ENCODE measurements around the gene HMGCL.
A peak's percentile ranks its signal among the peaks of the same experiment; 100 is the strongest.
"Not testable (repeated sequence)": the region's sequence is repeated elsewhere in the genome, so short reads cannot be mapped to it uniquely, and the experiment has no call there.

Gene HMGCL

DNA sequence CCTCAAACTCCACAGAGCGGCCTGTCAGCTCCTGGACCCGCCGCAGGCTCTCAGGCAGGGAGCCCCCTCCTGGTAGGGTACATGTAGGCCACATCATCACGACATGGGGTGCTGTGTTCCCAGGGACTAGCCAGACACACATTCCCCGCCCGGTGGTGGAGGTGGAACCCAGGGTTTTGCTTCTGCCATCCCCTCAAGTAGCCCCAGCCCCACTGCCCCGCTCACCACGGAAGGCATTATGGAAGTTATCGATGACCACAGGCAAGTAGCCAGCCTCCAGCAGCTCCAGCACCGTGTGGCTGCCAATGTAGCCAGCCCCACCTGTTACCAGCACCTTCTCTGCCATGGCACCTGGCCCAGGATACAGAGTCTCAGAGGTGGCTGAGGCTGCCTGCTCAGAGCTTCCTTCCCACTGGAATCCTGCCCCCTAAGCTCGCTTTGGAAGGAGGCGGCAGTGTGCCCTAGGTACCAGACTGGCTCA, 26.5 kb downstream of the HMGCL start:
- TF ChIP-seq GATA1 (IDR thresholded peaks at IDR 0.05; ENCODE audit: low read depth, low read length) (no peak), POLR2A (IDR thresholded peaks at IDR 0.05; ENCODE audit: low read length) (no peak)
- DNase-seq: peak in 1 of 2 experiments; percentile 42

DNA sequence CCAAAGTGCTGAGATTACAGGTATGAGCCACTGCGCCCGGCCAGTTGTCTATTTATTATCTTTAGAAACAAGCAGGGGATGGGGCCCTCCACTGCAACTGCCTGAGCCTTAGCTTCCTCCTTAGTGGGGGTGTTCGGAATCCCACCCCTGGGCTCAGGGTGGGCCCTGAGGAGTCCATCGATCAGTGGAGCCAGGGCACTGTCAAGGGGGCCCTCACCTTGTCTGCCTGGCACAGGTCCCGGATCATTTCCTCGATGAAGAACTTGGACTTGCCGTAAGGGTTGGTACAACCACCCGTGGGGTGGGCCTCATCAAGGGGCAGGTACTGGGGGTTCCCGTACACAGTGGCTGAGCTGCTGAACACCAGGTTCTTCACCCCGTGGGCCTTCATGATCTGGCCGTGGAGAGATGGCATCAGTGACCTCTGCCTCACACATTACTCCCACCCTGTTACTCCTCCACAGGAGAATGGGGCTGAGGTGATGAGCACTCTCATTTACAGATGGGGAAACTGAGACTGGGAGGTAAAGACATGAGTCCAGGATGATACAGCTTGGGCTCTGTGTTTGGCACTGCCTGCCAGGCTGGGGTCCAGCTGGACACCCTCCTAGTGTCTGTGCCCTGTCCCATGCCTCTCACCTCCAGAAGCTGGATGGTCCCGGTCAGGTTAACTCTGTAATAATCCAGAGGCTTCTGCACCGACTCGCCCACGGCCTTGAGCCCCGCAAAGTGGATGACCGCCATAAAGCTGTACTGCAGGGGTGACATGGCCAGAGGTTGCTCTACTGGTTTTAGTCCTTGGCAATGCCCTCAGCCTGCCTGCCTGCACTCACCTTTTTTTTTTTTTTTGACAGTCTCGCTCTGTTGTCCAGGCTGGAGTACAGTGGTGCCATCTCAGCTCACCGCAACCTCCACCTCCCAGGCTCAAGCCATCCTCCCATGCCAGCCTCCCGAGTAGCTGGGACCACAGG, 27.5 kb downstream of the HMGCL start:
- no peak for DNase-seq
- TF ChIP-seq POLR2A (IDR thresholded peaks at IDR 0.05; ENCODE audit: low read length): no peak
- TF ChIP-seq GATA1 (IDR thresholded peaks at IDR 0.05; ENCODE audit: low read depth, low read length): no peak

DNA sequence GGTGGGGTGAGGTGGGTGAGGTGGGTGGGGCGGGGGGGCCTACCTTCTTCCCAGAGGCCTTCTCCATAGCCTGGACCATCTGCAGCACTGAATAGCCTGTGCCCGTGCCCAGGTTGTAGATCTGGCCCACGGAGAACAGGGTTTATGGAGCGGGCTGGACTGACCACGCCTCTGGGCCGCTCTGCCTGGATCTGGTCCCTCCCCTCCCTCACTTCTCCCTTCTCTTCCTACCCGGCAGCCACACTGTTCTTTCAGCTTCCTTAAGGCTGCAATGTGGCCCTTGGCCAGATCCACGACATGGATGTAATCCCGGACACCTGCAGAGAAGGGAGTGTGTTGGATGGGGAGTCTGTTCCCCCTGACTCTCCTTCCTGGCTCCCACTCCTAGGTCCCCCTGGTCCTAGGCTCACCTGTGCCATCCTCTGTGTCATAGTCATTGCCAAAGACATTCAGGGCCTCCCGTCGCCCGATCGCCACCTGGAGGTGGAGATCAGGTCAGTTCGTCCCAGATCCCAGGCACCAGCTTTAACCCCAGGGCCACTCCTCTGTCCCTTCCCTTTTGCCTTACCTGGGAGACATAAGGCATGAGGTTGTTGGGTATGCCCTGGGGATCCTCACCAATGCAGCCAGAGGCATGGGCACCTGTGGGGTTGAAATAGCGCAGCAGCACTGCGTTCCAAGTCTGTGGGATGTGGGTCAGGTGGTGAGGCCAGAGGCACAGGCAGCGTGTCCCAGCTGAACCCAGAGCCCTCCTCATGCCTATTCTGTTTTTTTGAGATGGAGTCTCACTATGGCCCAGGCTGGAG, 28.6 kb downstream of the HMGCL start:
- DNase-seq: peak in 1 of 2 experiments; percentile 19
- TF ChIP-seq POLR2A (IDR thresholded peaks at IDR 0.05; ENCODE audit: low read length): no peak
- no peak for TF ChIP-seq GATA1 (IDR thresholded peaks at IDR 0.05; ENCODE audit: low read depth, low read length)

DNA sequence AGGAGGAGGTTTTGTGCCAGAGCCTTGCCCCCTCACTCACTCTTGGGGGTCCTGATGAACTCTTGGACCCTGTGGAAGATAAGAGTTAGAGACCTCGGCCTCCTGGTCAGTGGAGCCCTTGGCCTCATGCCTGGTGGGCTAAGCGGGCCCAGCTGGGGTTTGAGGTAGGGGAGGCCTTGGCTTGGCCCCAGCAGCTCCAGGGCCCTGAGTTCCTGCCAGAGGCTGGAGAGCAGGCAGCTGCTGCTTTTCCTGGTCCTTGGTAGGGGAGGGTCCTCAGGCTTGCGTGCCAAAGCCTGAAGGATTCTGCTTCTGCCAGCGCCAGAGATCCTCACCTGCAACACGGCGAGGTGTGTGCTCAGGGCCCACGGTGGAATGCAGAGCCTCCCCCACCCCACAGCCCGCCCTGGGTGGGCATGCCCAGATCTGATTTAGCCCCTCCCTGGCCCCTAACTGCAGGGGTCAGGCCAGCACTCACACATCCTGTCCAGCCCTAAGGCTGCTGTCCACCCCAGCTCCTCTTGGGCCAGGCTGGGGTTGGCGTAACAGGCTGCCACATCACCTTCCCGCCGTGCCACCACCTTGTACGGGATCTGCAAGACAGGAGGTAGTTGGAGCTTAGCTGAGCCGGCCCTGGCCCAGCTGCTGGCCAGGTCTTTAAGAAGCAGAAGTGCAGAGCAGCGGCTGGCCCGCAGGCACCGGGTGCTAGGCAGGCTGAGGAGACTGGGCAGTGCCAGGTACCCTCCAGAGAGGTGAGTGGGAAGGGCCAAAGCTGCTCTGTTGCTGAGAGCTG, 29.4 kb downstream of the HMGCL start:
- TF ChIP-seq GATA1 (IDR thresholded peaks at IDR 0.05; ENCODE audit: low read depth, low read length) (no peak), POLR2A (IDR thresholded peaks at IDR 0.05; ENCODE audit: low read length) (no peak)

DNA sequence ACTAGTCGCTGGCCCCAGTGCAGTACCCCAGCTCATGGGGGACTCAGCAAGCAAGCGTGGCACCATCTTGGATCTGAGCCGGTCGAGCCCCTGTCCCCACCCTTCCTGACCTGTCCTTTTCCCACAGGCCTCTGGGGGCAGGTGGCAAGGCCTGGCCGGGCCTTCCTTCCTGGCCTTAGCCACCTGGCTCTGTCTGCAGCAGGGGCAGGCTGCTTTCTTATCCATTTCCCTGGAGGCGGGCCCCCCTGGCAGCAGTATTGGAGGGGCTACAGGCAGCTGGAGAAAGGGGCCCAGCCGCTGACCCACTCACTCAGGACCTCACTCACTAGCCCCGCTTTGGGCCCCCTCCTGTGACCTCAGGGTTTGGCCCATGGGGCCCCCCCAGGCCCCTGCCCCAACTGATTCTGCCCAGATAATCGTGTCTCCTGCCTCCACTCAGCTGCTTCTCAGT, 30.5 kb downstream of the HMGCL start:
- DNase-seq: not testable (repeated sequence)

More for the DNA sequence above, 29.4 kb downstream of the HMGCL start:
- DNase-seq: no peak

DNA sequence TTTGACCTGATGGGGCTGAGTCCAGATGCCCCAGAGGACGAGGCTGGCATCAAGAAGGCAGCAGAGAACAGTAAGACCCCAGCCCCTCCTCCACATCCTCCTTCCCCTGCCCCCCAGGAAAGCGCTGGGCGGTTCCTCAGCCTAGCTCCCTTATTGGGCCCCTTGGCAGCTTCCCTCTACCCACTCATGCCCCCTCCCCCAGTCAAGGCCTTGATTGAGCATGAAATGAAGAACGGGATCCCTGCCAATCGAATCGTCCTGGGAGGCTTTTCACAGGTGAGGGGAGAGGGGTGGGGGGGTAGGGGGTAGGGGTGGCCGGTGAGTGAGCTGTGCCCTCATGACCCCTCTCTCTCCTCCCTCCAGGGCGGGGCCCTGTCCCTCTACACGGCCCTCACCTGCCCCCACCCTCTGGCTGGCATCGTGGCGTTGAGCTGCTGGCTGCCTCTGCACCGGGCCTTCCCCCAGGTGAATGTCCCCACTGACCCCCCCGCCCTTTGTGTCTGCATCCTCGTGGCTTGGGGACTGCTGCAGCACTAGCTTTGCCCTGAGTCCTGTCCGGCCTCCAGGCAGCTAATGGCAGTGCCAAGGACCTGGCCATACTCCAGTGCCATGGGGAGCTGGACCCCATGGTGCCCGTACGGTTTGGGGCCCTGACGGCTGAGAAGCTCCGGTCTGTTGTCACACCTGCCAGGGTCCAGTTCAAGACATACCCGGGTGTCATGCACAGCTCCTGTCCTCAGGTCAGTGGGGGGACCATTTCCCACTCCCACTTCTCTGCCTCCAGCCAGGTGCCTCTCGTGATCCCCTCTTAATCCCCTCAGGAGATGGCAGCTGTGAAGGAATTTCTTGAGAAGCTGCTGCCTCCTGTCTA, 31.1 kb downstream of the HMGCL start:
- TF ChIP-seq POLR2A (IDR thresholded peaks at IDR 0.05; ENCODE audit: low read length) (no peak), GATA1 (IDR thresholded peaks at IDR 0.05; ENCODE audit: low read depth, low read length) (no peak)
- no peak for DNase-seq

DNA sequence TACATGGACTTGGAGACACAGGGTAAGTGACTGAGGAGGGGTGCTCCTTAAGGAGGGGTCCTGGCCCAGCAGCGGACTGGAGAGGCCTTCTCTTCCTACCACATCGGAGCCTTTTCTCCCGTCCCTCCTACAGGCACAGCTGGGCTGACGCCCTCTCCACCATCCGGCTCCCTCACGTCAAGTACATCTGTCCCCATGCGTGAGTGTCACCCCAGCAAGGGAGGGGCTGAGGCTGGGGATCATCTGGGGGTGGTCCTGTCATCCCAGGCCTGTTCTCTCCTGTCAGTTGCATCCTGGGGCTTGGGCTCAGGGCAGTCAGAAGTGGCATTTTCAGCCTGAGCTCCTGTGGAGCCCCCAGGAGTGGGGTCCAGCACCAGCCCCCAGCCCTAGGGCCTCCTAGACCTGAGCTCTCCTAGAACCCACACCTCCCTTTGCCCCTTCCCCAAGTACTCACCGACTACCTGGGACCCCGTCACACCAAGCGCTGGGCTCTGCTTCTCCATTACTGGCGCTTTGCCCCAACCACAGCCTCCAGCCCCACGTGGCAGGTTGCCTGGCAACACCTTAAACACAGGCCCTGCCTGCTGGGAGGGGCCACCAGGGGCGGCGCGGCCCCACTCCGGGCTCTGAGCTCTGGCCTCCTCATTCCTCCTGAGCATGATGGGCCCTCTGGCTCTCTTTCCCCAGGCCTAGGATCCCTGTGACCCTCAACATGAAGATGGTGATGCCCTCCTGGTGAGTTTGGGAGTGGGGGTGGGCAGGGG, 32.0 kb downstream of the HMGCL start:
- peak in 1 of 2 experiments; percentile 86 for DNase-seq
- TF ChIP-seq POLR2A (IDR thresholded peaks at IDR 0.05; ENCODE audit: low read length) (no peak), GATA1 (IDR thresholded peaks at IDR 0.05; ENCODE audit: low read depth, low read length) (no peak)

DNA sequence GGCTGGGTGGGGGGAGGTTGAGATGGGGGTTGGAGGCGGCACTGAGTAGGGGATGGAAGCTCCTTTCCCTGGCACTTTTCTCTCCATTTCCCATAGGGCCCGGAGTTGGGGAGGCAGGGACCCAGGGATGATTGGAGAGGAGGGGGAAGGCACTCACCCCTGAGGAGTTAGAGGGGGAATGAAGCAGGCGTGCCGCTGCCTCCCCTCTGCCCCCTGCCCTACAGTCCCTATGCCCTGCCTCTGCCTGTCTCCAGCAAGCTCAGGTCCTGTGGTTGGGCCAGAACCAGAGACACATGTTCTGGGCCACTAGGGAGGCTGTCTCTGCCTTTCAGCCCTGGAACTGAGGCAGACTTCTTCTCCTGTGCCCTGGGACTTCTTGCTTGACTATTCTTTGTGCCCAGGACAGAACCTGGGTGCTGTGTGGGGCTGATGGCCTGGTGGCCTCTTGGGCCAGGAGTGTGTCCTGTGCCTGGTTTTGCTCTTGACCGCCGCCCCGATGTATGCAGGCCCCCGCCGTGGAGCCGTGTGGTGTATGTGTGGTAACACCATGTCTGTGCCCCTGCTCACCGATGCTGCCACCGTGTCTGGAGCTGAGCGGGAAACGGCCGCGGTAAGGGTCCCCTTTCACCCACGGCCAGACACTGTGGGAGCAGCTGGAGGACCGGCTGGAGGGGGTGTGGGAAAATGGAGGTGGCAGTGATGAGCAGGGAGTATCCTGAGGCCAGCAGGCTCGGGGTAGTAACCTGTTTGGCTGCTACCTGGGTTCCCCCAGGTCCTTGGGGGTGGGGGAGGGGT, 32.9 kb downstream of the HMGCL start:
- peak in 1 of 2 experiments; percentile 20 for DNase-seq
- TF ChIP-seq POLR2A (IDR thresholded peaks at IDR 0.05; ENCODE audit: low read length): no peak
- TF ChIP-seq GATA1 (IDR thresholded peaks at IDR 0.05; ENCODE audit: low read depth, low read length): no peak

DNA sequence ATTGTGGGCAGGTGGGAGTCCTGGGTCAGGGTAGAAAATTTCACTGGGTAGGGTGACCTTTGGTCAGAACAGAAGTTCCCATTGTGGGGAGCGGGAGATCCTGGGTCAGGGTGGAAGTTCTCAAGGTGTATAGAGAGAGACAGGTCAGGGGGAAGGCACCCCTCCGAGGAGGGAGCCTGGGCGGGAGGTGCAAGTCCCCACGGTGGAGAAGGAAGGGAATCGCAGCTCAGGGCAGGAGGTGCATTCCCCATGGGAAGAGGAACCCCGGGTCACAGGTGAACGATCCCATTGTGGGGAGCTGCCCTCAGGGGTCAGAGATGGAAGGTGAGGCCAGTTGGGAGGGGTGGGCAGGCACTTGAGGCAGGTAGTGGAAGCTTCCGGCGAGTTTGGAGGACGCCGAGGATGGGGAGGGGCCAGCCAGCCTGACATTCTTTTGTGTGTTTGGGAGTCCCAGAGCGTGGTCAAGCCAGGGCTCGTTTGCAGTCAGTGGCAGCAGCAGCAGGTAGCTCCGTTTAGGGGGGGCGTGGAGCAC, 33.6 kb downstream of the HMGCL start:
- peak in 1 of 2 experiments; percentile 53 for DNase-seq
- TF ChIP-seq GATA1 (IDR thresholded peaks at IDR 0.05; ENCODE audit: low read depth, low read length) (no peak), POLR2A (IDR thresholded peaks at IDR 0.05; ENCODE audit: low read length) (no peak)

DNA sequence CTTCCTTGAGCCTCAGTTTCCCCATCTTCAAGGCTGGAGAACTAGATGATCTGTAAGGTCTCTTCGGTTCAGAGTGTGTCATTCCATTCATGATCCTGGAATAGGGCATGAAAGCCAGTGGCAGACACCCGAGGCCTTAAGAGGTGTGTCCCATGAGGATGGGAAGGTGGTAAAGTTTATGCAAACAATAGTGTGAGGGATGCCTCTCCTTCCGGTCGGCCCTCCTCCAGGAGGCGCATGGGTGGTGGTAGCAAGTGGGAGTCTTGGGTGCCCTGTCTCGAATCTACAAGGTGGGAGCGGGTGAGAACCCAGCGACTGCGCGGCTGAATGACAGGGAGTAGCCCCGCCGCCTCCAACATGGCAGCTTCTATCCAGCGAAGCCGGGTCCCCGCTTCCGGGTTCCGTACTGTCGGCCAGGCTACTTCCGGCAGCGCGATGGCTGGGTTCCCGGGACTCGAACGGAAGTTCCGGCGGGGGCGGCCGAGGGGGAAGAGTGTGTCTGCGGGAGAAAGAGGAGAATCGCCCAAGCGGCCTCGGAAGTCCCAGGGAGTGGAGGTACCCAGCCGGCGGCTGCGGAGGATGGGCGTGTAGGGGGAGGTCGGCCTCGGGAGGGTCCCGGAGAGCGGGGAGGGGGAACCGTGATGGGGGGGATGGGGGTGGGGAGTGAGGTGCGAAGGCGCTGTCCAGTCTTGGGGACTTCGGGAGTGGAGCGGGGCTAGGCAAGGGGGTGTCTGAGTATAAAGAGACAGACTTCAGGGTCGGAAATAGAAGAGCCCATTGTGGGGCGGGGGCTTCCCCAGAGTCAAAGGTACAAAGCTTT, 34.3 kb downstream of the HMGCL start, which contains the start of gene LYPLA2:
LYPLA2 (plus strand) TSS at position 450 of the 820 bp plus-strand sequence. CDS start 1,538 bp downstream, outside the sequence.
- TF ChIP-seq POLR2A (IDR thresholded peaks at IDR 0.05; ENCODE audit: low read length): peak; percentile 53
- no peak for TF ChIP-seq GATA1 (IDR thresholded peaks at IDR 0.05; ENCODE audit: low read depth, low read length)
- DNase-seq: peak; percentile 88 to 89

Data from erythroblast (primary cell).